ENCODE results near the gene SERPINA4.
"Not testable (repeated sequence)": the region's sequence is repeated elsewhere in the genome, so short reads cannot be mapped to it uniquely, and the experiment has no call there.

The SERPINA4 gene

DNA sequence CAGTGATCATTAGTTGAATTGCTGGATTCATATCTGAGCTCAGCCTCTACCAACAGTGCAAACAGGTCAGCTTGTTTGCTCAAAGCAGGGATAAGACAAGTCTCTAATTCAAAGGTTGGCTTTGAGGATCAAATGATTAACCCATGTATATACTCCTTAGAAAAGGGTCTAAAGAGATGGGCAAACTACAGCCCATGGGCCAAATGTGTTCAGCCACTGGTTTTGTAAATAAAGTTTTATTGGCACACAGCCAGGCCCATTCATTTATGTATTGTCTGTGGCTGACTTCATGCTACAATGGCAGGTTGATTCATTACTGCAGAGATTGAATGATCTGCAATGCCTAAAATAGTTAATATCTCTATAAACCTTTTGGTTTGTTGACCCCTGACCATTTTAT, 3.1 kb downstream of the SERPINA4 start:
- DNase-seq (ENCODE audit: extremely low read depth in 1 of 2, low read depth in 1 of 2) = no peak

DNA sequence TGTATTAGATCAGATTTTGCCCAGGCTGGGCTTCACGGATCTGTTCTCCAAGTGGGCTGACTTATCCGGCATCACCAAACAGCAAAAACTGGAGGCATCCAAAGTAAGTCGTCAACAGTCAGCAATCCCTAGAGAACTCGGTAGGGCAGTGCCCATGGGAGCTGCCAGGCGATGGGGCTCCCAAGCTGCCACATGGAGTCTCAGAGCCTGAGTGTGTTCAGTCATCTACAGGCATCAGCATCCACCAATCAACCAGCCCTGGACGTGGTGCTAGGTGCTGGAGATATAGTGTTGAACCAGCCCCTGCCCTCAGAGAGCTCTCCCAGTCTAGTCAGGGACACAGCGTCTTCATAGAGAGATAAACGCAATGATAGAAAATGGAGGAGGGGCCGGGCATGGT, 6.9 kb downstream of the SERPINA4 start:
- no peak for DNase-seq (ENCODE audit: extremely low read depth in 1 of 2, low read depth in 1 of 2)

DNA sequence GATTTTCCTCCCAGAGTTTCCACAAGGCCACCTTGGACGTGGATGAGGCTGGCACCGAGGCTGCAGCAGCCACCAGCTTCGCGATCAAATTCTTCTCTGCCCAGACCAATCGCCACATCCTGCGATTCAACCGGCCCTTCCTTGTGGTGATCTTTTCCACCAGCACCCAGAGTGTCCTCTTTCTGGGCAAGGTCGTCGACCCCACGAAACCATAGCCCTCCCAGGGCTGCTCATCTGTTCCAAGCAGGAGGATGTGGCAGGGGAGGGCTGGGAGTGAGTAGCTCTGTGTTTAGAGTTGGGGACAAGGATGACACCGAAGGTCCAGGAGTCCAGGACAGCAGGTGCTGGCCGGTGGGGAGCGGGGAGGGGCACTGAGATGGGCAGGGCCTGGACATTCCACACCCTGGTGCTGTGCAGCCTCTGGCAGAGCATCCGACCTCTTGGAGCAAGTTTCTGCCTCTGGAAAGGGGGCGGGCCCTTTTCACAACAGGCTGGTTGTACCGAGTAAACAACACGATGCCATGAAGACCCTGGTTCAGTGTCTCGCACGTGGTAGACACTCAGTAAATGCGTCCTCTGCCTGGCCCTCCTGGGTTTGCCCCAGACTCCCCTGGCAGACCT, 8.2 kb downstream of the SERPINA4 start:
- no peak for DNase-seq (ENCODE audit: extremely low read depth in 1 of 2, low read depth in 1 of 2)

DNA sequence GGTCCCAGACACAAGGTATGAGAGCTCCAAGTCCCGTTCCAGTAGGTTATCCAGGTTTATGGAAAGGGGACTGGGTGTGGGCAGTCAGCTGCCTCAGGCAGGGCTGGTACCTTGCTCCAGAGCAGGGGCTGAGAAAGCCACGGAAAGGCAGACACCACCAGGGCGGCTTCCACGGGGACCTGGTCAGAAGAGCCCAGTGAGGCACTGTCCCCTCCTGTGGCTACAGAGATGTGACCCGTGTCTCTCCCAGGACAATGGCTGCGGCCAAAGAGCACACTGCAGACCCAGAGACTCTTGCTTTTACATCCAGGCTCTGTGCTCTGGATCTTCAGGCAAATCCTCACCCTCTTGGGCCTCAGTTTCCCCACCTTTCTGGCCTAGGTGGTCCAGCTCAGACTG, 8.8 kb downstream of the SERPINA4 start:
- DNase-seq (ENCODE audit: extremely low read depth in 1 of 2, low read depth in 1 of 2) = no peak

DNA sequence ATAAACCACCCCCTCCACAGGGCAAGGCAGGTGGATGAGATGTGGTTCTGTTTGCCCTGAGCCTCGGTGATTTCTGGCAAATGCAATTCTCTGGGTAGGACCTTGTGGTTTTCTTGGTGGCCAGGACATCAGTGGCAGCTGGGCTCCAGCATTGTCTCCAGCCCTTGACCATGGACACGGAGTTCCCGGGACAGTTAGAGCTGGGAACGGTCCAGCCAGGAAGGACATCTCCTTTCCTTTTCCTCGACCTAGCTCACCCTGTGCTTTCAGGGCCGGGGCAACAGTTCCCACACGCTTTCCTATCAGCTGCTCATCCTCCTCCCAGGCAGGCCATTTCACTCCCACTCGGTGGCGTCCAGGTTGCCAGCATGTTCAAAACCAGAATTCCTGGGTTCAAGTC, 9.2 kb downstream of the SERPINA4 start:
- no peak for DNase-seq (ENCODE audit: extremely low read depth in 1 of 2, low read depth in 1 of 2)

DNA sequence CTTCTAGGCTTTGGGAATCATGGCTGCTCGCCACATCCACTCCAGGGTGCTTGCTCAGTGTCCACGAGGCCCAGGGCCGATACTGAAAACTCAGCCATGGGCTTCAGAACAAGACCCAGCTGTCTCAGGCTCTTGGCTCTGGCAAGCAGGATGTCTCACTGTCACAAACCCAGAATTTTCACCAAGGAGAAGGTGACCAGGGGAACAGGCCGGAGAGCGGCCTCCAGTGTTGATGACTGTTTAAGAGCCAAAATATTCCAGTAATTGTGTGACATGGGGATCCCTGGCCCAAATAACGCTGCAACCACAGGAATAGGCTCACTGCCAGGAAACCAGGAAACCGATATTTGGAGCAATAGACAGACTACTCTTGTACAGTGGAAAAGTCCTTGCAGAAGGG, 10.2 kb downstream of the SERPINA4 start:
- DNase-seq (ENCODE audit: extremely low read depth in 1 of 2, low read depth in 1 of 2) = no peak

DNA sequence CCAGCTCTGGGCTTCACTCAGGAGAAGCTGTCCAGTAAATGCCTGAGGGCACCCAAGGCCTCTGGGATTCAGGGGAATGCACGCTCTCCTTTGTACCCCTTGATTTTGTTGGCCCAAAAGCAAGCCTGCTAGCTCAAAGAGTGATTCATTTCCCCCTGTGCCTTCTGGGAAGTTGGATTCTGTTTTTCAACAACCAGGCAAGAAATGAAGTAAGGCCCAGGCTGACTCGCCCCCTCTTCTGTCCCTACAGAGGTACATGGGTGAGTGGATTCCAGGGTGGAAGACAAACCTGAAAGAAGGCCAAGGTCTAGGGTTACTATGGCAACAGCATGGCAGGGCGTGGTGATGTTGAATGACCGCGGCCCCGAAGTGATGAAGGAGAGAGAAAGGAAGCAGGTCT, 10.7 kb downstream of the SERPINA4 start:
- DNase-seq (ENCODE audit: extremely low read depth in 1 of 2, low read depth in 1 of 2) = no peak

DNA sequence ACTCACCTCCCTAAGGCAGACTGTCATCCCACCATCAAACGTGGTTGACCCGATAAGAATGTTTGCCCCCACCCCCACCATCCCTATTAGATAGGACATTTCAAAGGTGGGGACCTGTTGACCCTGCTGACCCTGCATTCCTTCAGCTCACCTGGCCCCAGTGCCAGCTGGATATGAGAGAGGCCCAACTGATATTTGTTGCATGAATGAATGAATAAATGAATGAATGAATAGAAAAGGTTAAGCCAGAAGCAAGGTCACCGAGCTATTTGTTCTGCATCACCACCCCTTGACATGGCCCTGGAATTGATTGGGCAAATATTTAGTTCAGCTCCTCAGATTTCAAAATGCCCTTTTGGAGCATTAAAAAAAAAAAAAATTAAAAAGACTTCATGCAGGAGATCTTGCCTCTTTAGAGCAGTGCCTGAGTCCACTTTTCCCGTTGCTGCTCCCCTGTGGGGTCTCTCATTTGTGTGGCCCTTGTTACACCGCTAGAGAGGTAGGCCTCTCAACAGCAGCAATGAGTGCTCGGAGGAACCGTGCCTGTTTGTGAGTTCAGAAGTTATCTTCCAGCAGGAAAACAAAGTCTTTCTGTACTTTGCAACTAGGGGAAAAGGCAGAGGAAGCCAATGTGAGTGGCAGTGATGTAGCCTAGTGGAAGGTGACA, 11.5 kb downstream of the SERPINA4 start:
- DNase-seq (ENCODE audit: extremely low read depth in 1 of 2, low read depth in 1 of 2) = no peak

DNA sequence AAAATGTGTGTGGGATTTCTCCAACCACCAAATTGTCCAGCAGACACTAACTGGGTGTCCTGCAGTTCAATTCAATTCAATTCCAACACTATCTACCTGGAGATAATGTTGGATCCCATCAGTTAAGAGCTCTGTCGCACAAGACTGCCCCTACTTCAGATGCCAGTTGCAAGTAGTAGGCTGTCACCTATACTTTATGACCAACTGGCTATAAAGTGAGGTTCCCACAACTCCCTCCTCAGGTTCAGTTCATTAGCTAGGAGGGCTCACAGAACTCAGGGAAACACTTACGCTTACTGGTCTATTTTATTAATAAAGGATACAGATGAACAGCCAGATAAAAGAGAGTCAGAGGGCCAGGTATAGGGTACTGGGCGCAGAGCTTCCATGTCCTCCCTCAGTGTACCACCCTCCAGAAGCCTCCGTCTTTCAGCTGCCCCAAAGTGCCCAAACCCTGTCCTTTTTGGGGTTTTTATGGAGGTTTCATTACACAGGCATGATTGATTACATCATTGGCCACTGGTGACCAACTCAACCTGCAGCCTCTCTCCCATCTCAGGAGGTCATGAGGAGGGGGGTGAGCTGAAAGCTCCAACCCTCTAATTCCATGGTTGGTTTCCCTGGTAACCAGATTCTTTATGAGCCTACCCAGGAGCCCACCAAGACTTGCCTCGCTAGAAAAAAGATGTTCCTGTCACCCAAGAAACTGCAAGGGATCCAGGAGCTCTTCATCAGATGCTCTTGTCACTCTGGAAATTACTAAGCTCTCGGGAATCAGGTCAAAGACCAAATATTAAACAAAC, 12.4 kb downstream of the SERPINA4 start:
- no peak for DNase-seq (ENCODE audit: extremely low read depth in 1 of 2, low read depth in 1 of 2)

DNA sequence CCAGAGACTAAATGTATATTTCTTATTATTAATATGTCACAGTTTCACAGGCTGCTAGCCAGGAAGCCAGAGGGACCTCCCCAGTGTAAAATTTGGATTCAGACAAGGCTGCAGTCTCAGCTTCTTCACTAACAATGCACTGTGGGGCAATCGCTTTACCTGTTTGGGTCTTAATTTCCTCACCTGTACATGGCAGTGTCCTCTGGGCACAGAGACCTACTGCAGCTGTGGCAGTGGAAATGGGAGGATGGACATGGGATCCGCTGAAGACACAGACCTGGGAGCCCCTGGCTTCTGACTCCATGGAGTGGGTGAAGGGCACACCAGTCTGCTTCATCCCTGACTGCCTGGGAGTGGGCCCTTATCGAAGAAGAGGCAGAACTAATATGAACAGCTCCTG, 13.1 kb downstream of the SERPINA4 start:
- DNase-seq (ENCODE audit: extremely low read depth in 1 of 2, low read depth in 1 of 2) = no peak

DNA sequence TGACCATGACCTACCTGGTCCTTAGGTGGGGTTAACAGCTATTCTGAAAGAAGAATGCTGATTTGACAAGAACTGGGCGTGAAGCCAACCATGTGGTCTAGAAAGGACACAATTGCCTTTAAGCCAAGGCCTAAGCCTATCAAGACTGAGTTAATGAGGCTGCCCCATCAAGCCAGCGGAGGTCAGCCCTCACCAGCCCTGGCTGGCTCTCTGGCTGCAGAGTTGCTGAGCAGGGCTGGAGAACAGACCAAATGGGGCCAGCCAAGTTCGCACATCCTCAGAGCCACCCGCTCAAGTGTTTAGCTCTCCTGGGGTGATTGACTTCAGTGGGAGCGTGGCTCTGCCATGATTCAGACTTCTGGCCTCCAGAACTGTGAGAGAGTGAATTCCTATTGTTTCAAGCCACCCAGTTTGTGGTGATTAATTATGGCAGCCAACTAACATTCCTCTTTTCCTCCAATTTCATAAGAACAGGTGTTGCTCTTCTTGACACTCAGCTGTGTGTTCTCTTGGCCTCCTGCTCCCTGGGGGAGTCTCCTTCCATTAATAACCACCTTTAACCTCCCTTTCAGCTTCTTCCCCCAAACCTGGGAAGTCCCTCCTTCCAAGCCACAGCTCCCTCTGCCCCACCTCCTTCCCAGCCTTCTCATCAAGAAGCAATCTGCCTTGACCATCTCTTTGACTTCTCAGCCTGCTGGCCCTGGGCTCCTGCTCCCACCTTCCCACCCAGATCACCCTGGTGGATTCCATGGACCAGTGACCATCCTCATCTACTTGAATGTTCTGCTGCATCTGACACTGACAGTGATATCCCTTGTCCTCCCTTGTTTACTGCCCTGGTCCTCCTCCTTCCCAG, 14.7 kb downstream of the SERPINA4 start:
- no peak for DNase-seq (ENCODE audit: extremely low read depth in 1 of 2, low read depth in 1 of 2)

DNA sequence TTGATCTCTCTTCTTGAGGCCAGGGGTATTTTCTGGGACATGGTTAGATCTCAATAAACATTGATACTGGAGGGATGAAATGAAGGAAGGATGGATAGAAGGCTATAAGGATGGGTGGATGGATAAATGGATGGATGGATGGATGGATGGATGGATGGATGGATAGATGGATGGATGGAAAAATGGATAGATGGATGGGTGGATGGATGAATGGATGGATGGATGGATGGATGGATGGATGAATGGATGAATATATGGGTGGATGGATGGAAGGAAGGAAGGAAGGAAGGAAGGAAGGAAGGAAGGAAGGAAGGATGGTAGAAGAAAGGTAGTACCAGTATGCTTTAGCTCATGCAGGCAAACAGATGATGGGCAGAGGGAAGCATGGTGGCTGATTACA, 16.2 kb downstream of the SERPINA4 start:
- DNase-seq (ENCODE audit: extremely low read depth in 1 of 2, low read depth in 1 of 2) = not testable (repeated sequence)

DNA sequence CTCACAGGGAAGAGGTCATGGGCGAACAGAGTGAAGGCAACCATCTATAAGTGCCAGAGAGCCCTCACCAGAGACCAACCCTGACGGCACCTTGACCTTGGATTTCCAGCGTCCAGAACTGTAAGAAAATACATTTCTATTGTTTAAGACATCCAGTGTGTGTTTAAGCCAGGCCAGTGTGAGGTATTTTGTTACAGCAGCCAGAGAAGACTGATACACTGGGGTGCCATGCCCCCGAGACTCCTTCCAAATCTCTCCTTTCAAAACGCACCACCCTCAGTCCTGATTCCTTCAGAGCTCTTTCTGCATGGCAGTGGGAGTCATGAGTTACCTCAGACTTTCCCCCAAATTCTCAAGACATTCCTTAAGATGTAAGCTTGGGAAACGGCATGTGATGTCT, 17.5 kb downstream of the SERPINA4 start:
- DNase-seq (ENCODE audit: extremely low read depth in 1 of 2, low read depth in 1 of 2) = no peak

DNA sequence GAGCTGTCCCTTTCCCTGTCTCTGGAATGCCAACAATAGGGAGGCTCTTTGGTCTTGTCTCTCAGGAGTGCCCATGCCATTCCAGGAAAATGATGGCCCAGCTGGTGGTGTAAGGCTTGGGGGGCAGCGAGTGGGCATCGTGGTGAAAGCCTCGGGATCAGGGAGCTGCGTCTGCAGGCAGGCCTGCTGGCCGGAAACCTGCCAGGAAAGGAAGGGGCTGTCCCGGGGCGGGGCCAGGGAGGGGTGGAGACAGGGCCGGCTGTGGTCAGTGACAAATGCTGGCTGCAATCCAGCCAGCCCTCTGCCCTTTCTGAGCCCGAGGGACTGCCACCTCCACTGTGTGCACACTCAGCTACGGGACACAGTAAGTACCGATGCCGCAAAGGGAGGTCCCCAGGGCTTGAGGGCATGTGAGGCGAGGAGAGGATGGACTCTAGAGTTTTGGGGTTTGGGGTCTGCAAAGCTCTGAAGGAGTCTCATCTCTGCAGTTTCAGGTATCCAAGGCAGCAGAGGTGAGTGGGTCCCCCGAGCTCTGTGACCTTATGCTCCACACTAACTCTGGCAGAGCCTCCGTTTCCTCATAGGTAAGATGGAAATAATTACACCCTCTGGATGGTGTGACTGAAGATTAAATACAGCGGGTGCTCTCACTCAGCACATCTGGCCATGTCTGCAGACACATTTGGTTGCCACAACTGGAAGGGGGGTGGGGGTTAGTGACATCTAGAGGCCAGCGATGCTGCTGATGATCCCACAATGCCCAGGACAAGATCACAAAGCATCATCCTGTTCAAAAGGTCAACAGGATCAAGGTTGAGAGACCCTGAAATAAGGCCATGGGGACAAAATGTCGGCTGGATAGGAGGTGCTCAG, 20.1 kb downstream of the SERPINA4 start, which contains the start of gene SERPINA5:
Gene SERPINA5 (plus strand): TSS at position 300 of the 873 bp plus-strand sequence. CDS start 5,937 bp downstream, outside the sequence.
- no peak for DNase-seq (ENCODE audit: extremely low read depth in 1 of 2, low read depth in 1 of 2)

DNA sequence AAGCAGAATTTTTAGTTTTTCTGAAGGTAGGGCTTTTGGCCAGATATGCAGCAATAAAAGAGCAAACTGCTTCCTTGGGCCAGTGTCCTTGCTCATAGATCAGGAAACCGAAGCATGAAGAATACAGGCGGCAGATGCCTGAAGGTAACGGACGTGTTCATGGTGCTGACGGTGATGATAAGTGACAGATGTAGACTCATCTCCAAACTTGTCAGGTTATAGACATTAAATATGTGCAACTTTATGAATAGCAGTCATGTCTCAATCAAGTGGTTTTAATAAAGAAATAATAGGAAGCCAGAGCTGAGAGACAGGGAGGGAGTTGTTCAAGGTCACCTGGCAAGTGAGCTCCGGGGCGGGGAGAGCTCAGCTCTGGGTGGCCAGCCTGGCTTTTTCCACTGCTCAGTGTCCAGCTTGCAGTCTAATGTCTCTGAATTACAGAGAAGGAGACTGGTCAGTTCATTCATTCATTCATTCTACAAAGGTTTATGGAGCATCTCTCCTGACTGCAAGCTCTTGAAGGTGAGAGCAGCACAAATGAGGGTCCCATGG, 21.0 kb downstream of the SERPINA4 start:
- no peak for DNase-seq (ENCODE audit: extremely low read depth in 1 of 2, low read depth in 1 of 2)

DNA sequence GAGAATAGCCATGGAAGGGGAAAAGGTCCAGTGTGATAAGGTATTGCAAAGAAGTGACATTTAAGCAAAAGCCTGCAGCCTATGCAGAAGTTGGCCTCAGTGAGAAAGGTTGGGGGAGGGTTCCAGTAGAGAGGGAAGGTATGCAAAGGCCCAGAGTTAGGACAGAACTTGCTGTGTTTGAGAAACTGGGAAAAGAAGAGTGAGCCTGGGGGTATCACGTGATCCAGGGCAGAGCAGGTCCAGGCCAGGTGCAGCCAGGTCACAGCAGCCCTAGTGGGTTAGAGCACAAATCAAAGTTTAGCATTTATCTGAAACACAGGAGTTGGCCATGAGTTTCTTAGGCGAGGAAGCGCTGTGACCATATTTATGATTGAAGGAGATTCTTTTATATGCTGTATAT, 21.6 kb downstream of the SERPINA4 start:
- no peak for DNase-seq (ENCODE audit: extremely low read depth in 1 of 2, low read depth in 1 of 2)

DNA sequence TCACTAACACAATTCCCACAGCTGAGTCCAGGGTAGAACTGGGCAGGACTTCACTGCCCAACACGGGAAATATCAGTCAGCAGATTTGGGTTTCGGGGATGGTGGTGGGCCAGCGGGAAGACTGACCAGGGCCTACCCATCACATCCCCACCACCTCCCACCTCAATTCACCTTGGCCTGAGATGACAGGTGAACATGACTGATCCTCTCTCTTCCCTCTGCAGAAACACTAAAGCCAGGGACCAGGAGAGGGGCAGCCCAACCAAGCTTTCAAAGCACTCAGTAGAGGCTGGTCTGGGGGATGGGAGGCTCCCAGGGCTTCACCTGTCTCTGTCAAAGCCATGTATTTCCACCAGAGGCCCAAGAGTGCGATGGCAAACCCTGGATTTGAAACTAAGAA, 22.3 kb downstream of the SERPINA4 start:
- no peak for DNase-seq (ENCODE audit: extremely low read depth in 1 of 2, low read depth in 1 of 2)

DNA sequence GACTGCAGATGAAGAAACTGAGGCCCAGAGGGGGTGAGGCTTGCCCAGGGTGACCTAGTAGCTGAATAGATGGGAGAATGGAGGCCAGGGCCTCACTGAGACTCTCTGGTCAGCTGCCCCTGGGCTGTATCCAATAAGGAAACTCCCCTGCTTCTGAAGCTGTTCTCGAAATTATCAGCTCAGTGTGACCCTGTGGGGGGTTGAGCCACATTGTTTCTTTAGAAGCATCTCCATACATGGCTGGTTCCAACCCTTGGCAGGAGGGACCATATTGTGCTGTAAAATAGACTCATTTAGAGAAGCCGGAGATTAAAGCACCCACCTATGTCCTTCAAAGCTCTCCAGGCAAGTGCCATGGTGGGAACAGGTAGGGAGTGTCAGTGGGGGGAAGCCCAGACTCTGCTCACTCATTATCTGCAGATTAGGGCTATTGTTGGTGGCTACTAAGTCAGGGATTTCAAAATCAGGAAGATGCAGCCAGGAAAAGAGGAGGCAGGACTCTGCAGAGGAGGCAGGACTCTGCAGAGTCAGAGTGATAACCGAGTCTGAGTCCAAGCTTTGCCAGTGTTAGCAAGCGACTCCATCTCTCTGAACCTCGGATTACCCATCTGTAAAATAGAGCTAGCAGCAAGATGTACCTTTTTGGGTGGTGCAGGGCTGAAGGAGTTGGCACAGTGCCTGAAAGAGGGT, 23.5 kb downstream of the SERPINA4 start:
- DNase-seq (ENCODE audit: extremely low read depth in 1 of 2, low read depth in 1 of 2) = no peak

DNA sequence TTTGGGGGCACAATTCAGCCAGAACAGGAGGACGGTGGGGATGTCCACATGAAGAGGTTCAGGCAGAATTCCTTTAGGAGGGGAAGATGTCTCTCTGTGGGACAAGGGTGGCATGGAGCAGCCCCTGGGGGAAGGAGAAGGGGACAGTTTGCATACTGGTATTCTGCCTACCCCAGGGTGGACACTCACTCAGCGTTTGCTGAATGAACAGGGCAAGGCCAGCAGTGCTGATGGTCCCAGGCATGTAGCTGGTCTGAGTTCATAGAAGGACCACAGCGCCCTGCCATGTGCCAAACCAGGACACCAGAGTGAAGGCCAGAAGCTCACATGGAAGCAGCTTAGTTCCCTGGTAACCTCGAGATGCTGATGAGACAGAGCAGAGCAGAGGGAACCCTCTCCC, 25.4 kb downstream of the SERPINA4 start:
- DNase-seq (ENCODE audit: extremely low read depth in 1 of 2, low read depth in 1 of 2) = no peak
